Ovary (tissue), 9 donors: Measurements from ENCODE around the gene CYP4A22. TPM values are rescaled to one million over a fixed set of nuclear protein-coding genes. Genes with fewer than 3 reads are reported as not detected.

ENCODE experiments used
- DNase-seq, 5 donors: peaks; one replicate each; pipeline ENCODE4 v3.0.0-alpha.2; 2019 to 2020
- H3K27ac ChIP-seq, 2 donors: fragments of 200-600 bp; one replicate each; pipeline versions ENCODE4 v1.5.1 to v1.8.0; 2019 to 2022
- H3K27me3 ChIP-seq: fragments of 200-600 bp; one replicate; pipeline ENCODE4 v1.8.0; 2022
- H3K36me3 ChIP-seq: fragments of 200-600 bp; sonication (generic); one replicate; pipeline ENCODE4 v1.5.1; 2019
- H3K4me1 ChIP-seq: one replicate; pipeline ENCODE4 v1.8.1; 2013; ENCODE audit warnings: mild to moderate bottlenecking, moderate library complexity; ENCODE audit not compliant: insufficient read depth
- H3K4me3 ChIP-seq: fragments of 200-600 bp; sonication (generic); one replicate; pipeline ENCODE4 v1.5.1; 2017
- H3K9me3 ChIP-seq, 2 donors: fragments of 200-600 bp in 1 of 2; sonication (generic) in 1 of 2; one replicate each; pipeline versions ENCODE4 v1.5.1 to v1.8.1; 2013 to 2019; ENCODE audit warnings: mild to moderate bottlenecking in 1 of 2, moderate library complexity in 1 of 2
- CTCF ChIP-seq, 3 donors: fragments of 450-650 bp in 2 of 3; fragments of 200-600 bp in 1 of 3; IDR thresholded peaks; one replicate each; pipeline versions ENCODE4 v1.5.1 to v1.8.0; 2016 to 2022; ENCODE audit warnings: antibody characterized with exemption in 3 of 3, mild to moderate bottlenecking in 1 of 3
- EP300 ChIP-seq: sonication (generic); formaldehyde crosslinking; IDR thresholded peaks from one replicate; pipeline ENCODE4 v1.6.1; 2017; ENCODE audit warnings: antibody characterized with exemption
- POLR2A ChIP-seq: fragments of 450-650 bp; IDR thresholded peaks from one replicate; pipeline ENCODE4 v1.6.1; 2017; ENCODE audit warnings: antibody characterized with exemption, mild to moderate bottlenecking, moderate library complexity
- WGBS, 3 donors: extraction: QIAGEN DNeasy Blood & Tissue Kit in 1 of 3; methylation state at CpG; one replicate each; pipeline versions ENCODE4 v1.1.5 to v1.1.7; 2013 to 2017; 5-methylcytosine and 5-hydroxymethylcytosine counted together
- intact Hi-C, 4 donors: fragments of 100-400 bp; cut with DNase I; formaldehyde crosslinking; loops; one replicate each; pipeline versions ENCODE4 v1.11.0 to v1.15.1; 2022 to 2023
- polyA plus RNA-seq, 2 donors: library from polyadenylated mRNA; stranded (reverse); fragments of 200-250 nt in 1 of 2; fragments of 350-450 nt in 1 of 2; fragmentation: Illumina TruSeq in 1 of 2; extraction: RNeasy Lipid Tissue Mini Kit (QIAGEN cat#74804) in 1 of 2; gene quantifications; one replicate each; pipeline ENCODE4 v1.2.3, GENCODE V29; 2013 to 2014
- total RNA-seq, 7 donors: library from RNA; depleted of rRNA in 2 of 7; stranded (reverse); fragments of >200 nt in 2 of 7; fragmentation: NEBNext Ultra II Directional in 3 of 7; extraction: Animal tissue kit (Norgen Biotek cat#: 25700) in 3 of 7; gene quantifications; one replicate each; pipeline versions ENCODE4 v1.1.0 to v1.2.4, GENCODE V29; 2016 to 2023
- donor health status: DM: no; HTN: no; CAD: no; lungs with moderate emphysema.
- donor health status: DM: no; HTN: no; CAD: no.
- donor health status: Bipolar disorder and iron deficiency.
- donor health status: DM: yes; HTN: yes; CAD: no.
- donor health status: DM: no; HTN: no; CAD: no.
- donor health status: DM: yes; HTN: yes; CAD: no.

CYP4A22 gene
- total and polyA plus RNA-seq, 9 donors, result 0.08 to 0.57 TPM; not detected in 7

DNA sequence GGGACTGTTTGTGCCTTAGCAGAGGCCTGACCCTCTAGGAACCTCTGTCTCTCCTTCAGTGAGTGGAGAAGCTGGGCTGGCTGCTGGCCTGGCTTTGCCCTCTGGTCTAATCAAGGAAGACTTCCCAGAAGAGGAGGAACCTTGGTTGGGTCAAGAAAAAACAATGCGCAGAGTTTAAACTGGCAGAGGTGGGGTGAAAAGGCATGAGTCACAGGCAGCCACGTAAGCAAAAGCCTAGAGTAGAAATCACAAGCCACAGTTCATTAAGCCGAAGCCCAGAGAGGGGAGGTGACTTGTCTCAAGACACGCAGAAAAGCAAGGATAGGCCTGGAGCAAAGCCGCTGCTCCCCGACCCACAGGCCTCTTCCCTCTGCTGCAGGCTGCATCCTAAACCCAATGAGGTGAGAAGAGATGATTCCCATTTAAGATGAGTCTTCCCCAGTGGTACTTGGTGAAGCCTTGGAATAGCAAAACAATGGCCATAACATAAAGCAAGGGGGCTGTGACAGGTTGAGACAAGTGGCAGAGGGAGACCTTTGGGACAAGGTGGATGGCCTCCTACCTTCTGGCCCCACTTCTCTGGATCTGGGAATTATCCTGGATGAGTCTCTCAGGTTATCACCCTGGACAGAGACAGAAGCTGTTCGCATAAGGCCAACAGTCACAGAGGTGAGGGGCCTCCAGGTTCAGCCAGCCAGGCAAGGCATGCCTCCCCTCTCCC, 44.9 kb downstream of the CYP4A22 start:
- 70 to 86% (median 81%) methylated on average over 7 of the region's 7 CpGs for WGBS, 3 donors
- H3K36me3 ChIP-seq, result no peaks in the 10 kb centered on the region
- TF ChIP-seq EP300, result no peak
- no peak for TF ChIP-seq CTCF (IDR thresholded peaks at IDR 0.05)
- TF ChIP-seq POLR2A, result no peak
- DNase-seq, result no peak
- no peaks in the 10 kb centered on the region for H3K27me3 ChIP-seq
- H3K4me3 ChIP-seq, result no peak overlapping the region
- intact Hi-C loops, result loop anchor here (5.0 to 10.0 kb wide), 2 partner anchors 540 to 543 kb away; no protein-coding TSS in a partner anchor
- no peaks in the 10 kb centered on the region for H3K4me1 ChIP-seq
- no peaks in the 10 kb centered on the region for H3K9me3 ChIP-seq
- H3K27ac ChIP-seq, result no peak overlapping the region

DNA sequence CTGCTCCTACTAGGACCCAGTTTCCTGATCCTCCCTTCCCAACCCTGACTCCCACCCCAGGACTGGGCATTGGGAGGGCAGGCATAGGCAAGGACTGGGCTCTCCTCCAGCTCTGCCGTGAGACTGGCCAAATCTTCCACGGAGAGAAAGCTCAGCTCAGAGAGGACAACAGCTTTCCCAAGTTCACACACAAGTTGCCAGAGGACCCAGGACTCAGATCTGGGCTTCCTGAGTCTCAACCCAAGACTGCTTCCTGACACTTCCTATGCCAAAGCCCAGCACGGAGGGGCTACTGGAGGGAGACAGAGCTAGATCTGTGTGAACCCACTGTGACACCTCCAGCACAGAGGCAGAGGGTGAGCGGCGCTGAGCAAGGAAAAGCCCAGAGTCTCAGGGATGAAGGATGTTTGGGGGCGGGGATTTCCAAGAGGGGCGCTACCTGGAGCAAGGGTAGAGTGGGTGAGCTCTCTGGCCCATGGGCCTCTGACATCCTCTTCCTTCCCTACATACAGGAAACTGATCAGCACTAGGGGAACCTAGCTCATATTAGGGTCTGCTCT, 45.5 kb downstream of the CYP4A22 start:
- Histone ChIP-seq H3K4me1 (no peaks in the 10 kb centered on the region), H3K36me3 (no peaks in the 10 kb centered on the region), H3K4me3 (no peak overlapping the region), H3K9me3 (no peaks in the 10 kb centered on the region), H3K27me3 (no peaks in the 10 kb centered on the region), H3K27ac (no peak overlapping the region)
- TF ChIP-seq CTCF (IDR thresholded peaks at IDR 0.05), result no peak
- WGBS, 3 donors, result 45 to 59% (median 55%) methylated on average over 7 of the region's 7 CpGs
- no peak for DNase-seq
- intact Hi-C loops, result loop anchor here (5.0 to 10.0 kb wide), 2 partner anchors 540 to 542 kb away; no protein-coding TSS in a partner anchor

GRCh38 chr1:47183308-47184089, 46.3 kb downstream of the CYP4A22 start:
- intact Hi-C loops, result loop anchor here (5.0 to 10.0 kb wide), 2 partner anchors 539 to 541 kb away; no protein-coding TSS in a partner anchor

More at GRCh38 chr1:47183308-47184089, 46.3 kb downstream of the CYP4A22 start:
- TF ChIP-seq POLR2A (no peak), EP300 (no peak), CTCF (IDR thresholded peaks at IDR 0.05) (no peak)
- Histone ChIP-seq H3K27me3 (no peaks in the 10 kb centered on the region), H3K9me3 (no peaks in the 10 kb centered on the region), H3K4me1 (no peaks in the 10 kb centered on the region), H3K27ac (no peak overlapping the region), H3K36me3 (no peaks in the 10 kb centered on the region), H3K4me3 (no peak overlapping the region)
- 66 to 76% (median 68%) methylated on average over 11 of the region's 11 CpGs for WGBS, 3 donors
- no peak for DNase-seq
